NCI-H774 (cell line): ENCODE data around the gene SMIM22.

Experiments
- DNase-seq: peaks from one replicate; lab custom pipeline; 2025; lab: John Stamatoyannopoulos, UW

SMIM22 gene

DNA sequence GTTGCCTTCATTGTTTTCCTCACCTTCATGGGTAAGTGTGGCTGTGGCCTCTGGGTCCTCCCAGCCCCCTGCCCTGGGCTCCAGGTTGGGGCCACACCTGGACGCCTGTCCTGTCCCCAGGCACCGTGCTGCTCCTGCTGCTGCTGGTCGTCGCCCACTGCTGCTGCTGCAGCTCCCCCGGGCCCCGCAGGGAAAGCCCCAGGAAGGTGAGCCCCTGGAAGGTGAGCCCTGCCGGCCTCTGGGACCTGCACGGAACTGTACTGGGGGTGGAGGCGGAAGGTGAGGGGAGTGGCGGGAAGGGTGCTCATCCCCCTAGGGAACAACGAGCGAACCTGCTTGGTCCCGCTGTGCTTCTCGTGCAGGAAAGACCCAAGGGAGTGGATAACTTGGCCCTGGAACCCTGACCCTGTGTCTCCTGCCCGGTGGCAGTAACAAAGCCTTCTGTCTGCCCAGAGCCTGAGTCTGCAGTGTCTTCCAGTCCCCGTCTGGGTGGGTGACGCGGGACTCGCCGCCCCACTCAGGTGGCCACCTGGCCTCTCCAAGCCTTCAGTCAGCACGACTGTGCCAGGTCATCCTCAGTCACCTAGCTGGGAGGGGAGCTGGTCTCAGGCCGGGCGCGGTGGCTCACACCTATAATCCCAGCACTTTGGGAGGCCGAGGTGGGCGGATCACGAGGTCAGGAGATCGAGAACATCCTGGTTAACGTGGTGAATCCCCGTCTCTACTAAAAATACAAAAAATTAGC lies 831 bp downstream of the SMIM22 start:
- no peak for DNase-seq

DNA sequence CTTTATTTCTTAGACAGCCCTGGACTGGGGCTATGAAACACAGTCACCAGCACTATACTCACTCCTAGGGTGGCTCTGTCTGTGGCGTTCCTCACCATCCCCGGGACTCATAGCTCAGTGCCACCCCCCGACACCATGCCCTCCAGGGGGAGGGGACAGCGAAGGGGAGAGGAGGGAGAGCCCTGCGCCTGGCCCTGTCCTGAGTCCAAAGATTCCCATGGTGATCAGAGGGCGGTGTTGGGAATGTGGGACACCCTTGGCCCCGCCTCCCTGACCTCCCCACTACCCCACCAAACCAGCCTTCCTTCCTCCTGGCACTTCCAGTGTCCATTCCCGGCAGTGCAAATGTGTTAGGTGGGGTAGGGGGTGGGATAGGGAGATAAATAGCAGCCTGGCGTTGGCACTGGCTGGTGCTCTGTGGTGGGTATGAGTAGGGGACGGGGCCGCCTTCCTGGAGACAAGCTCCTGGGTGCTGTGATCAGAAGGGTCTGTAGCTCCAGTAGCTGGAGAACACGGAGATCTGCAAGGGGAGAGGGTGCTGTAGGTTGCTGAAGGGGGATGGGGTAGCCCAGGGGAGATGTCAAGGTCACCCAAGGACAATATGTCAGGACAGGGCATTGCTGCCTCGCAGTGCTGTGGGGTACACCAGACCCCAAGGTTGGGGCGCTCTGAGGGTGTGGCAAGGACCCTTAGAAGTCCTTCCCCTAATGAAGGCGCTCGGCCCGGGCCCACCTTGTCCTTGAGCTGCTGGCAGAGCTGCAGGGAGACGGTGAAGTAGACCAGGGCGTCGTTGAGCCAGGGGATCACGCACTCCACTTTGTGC lies 2.0 kb downstream of the SMIM22 start:
- no peak for DNase-seq

DNA sequence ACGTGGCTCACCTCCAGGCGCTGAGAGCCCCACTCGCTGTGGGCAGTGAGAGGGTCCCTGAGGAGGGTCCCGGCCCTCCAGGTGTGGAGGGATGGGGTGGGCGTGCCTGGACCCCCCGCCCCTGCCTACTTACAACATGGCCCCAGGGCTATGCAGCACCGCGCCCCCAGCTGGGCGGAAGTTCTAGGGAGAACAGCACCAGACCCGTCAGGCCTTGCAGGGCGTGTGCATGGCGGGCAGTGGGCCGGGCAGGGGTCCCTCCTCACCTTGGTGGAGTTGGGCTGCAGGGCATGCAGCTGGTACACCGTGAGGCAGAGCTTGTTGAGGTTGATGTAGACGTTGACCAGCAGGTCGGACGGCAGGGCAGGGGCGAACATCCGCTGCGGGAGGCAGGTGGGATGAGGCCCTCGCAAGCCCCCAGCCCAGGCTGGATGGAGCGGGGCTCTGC lies 2.7 kb downstream of the SMIM22 start:
- no peak for DNase-seq

DNA sequence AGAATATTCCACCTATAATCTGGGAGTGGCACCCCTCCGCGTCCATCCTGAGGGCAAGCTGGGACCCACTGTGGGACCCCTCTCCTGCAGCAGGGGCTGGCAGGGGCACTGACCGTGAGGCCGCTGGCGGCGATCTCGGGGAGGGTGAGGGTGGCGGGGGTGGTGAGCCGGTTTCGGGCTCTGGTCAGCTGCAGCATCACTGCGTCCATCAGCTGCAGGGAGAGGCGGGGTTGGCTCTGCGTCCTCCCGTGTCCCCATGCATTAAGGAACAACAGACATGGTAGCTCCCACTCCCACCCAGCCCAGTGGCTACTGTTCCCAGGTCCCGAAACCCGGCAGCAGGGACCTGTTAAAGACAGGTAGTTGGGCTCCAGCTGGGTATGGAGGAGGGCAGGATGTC lies 3.3 kb downstream of the SMIM22 start:
- DNase-seq, result no peak

DNA sequence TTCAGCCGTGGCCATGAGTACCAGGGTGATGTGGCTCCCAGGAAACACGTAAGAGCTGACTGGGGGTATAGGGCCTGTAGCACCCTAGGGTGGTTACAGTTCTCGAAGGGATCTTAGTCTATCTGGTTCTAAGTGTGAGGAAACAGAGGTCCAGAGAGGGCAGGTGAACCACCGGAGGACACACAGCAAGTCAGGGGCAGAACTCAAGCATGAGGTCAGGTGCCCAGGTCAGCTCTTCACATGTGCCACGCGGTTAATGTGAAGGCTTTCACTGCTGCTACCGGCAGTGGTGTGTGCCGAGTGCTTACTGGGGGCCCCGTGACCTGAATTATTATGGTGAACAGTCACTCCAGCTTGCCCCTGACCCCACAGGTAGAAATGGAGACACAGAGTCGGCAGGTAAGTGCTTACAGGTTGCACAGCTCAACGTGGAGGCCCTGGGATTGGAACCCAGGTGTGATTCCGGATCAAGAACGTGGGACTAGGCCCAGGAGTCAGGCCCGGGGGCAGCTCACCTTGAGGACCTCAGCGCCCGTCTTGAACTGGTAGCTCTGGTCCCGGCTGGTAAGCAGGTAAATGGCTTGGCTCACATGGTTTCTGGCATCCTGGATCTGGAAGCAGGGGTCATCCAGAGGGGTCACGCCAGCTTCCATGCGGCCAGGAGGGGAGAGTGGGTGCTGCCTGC lies 4.1 kb downstream of the SMIM22 start:
- DNase-seq, result no peak

DNA sequence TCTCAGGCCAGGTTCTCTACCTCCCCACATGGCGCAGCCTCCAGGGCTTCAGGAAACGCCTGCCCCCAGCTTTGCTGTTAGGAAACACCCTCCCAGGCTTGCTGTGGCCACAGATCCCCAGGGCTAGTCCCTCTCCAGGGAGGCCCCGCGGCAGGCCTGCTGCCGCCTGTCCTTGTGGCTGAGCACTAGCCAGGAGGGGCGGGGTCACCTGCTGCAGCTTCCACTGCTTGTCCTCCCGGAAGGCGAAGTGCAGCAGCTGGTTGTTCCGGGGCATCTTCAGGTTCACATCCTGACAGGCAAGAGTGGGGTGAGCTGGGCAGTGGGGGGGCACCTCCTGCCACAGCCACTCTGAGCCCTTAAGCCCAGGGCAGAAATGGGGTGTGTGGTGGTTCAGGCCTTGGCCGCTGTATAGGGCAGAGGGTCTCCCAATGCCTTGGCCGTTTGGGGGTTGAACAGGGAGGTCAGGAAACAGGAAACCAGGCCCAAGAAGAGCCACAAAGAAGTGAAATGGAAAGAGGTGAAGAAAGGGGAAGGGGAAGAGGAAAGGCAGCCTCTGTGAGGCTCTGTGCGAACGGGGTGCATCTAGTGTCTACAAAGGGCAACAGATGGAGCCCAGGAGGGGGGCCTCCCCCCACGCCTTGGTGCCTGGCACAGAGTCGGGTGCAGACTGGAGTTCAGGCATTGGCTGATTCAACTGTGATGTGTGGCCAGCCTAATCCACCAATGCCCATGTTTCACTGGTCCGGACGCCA lies 5.3 kb downstream of the SMIM22 start:
- no peak for DNase-seq

DNA sequence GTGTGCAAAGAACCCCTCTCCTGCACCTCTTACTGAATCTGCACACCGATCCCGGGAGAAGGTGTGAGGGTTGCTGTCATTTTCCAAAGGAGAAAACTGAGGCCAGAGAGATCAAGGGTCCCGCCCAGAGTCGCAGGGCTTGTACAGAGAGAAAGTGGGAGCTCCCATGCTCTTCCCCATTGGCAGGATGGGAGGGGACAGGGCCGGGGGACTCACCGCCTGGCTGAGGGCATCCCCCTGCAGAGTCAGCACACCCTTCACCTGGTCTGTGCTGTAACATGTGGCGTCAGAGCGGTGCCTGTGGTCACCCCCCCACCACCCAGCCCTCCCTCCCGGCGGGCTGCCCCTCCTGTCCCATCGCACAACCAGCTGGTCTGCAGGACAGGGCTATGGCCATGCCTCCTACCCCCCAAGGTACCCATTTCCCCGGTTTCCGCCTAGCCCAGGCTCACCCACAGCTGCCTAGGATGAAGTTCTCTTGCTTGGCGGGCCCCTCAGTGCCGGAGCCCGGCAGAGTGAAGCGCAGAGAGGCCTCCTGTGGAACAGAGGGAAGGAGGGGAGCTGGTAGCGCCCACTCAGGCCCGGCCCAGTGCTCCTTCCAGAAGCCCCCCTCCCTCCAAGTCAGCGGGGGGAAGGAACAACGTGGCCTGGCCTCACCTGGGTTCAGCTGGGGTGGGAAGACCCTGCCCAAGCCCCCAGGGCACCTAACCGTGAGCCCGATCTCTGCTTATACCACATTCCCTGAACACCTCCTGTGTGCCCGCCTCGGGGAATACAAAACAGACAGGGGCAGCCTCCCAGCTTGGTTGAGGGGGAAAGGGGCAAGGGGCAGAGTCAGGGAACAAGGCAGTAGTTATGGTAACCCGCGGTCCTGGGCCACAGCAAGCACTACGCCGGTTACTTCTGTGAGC lies 6.1 kb downstream of the SMIM22 start:
- DNase-seq, result no peak

DNA sequence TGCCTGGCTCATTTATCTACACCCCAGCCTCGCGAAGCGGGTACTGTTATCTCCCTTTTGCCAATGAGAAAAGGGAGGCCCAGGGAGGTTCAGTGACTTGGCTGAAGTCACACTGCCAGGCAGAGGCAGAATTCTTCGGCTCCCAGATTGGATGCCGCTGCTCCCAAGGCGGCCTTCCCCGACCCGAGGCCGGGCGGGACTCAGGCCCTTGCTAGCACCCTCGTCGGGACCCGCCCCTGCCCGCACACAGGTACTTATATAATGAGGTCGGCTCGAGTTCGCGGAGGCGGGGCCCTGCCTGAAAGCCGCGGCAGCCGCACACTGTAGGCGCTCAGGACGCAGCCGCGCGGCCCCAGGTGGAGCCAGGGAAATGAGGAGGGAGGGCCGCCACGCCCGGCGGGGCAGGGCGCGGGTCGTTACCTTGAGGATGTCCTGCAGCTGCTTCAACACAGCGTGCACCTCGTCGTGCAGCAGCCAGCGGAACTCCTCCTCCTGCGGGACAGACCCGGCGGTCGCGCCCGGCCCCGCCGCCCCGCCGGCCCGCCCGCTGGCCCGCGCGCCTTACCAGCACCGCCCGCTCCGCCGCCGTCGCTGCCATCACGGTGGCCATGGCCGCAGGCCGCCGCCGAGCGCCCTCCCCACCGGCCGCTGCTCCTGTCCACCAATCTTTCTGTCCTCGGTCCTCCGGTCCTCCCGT lies 6.9 kb downstream of the SMIM22 start, which contains the start of gene ROGDI:
Gene ROGDI, minus strand, starts transcription at position 672 of the 697 bp plus-strand sequence. Its CDS starts 62 bp downstream, at position 610.
- DNase-seq, result peak; percentile 87

DNA sequence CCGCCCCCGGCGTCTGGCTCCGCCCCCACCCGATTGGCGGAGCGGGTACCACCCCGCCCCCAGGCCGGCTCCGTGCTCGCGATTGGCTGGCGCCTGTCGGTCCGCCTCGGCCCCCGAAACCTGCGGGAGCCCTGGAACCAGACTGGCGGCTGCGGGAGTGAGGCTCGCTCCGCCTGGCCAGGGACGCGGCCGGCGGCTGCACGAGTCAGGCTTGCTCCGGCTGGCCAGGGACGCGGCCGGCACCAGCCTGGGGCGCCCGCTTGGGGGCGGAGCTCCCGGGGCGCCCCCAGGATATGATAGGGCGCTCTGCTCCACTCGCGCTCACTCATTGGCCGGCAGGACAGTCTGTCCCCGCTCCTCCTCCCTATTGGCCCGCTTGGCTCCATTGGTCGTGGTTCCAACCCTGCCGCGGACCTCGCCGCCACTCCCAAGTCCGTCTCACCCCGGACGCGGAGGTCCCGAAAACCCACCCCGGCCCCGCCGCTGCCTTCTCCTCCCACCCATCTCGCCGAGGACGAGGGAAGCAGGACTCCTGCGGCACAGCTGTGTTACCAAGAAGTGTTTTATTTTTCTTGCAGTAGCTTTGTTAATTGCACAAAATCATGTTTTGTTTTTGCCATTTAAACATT lies 7.6 kb downstream of the SMIM22 start:
- DNase-seq, result peak; percentile 88

DNA sequence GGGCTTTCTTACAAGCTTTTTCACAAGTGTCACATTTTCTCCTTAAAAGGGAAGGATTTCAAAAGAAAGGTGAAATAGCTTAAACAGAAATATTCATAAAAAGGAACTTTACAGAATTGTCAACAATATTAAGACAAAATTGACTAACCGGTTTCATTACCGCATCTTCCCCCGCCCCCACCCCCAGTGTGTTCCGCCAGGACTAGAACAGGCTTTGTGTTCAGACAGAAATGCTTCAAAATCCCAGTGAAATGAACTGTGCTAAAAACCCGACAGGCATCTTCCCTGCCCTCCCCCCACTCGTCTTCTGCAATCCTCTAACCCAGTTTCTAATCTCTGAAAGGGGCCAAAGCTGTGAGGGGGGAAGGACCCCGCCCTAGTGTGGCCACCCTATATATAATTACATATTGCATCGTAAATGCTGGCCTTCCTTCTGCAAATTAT lies 8.3 kb downstream of the SMIM22 start:
- no peak for DNase-seq

DNA sequence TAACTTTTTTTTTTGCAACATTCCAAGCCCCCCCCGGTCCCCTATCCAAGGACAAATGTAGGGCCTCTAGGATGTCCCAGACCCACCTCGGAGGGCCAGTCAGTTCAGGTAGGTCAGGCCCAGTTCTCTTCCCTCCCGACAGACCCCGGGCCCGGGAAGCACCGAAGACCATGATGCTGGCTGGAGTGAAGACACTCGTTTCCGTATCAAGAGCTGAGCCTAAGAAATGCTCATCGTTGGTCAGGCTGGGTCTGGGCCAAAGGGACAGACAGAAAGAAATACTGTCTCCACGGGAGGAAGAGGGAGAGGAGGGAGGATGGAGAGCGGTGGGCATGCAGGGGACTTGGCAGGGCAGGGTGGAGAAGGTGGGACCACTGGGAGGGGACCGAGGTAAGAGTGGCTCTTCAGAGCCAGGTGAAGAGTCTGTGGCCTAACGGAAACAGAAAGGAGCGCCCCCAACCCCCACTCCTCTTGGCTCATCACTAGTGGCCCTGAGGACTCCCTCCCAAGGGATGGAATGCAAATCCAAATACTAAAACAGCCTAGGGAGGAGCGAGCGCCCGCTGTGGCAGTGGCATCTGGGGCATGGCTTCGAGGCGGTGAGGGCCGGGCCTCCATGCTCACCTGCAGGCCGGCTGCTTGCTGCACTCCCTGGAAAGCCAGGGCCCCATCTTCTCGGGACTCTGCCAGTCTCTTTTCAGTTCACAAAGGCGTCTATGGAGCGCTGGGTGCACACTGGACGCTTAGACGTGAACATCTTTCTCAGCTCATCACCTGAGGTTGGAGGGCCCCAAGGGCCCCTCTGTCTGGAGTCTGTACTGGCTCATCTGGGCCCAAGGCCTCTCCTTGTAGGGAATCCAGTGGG lies 9.0 kb downstream of the SMIM22 start:
- no peak for DNase-seq

DNA sequence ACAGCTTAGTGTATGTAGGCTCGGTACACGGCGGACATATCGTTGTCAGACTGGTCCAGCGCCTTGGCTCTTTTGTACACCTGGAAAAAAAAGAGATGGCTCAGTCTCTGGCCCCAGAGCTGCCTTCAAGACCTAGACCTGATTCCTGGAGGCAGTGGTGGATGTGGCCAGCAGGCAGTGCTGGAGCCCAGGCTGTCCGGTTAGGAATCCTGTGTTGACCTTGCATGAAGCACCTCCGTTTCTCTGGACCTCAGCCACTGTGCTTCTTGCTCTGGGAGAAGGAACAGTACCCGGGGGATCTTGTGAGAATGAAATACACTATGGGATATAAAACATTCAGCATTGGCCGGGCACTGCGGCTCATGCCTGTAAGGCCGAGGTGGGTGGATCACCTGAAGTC lies 10.1 kb downstream of the SMIM22 start:
- DNase-seq, result no peak

DNA sequence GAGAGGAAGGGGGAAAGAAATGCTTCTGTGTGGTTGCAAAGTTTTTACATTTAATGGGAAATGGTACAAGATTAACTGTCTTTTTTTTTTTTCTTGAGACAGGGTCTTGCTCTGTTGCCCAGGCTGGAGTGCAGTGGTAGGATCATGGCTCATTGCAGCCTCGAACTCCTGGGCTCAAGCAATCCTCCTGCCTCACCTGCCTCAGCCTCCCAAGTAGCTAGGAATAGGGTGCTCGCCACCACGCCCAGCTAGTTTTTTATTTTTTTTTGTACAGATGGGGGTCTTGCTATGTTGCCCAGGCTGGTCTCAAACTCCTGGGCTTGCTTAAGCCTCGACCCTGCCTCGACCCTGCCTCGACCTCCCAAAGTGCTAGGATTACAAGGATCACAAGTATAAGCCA lies 11.1 kb downstream of the SMIM22 start:
- no peak for DNase-seq

DNA sequence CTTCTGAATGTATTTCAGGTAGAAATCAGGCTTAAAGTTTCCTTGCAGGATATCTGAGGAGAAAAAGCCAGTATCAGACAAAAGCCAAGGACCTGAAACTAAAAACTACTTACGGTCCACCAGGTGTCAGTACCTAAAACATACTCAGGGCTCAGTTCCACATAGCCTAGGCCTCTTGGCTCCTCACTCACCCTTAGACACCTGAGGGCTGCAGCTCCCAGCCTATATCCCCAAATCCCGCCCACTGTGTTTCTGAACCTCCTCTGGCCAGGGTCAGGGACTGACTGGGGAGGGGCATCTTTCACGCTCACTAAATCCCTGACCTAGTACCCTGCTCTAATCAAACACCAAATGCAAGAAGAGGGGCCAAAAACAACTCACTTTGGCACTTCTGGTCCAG lies 16.1 kb downstream of the SMIM22 start:
- DNase-seq, result no peak

DNA sequence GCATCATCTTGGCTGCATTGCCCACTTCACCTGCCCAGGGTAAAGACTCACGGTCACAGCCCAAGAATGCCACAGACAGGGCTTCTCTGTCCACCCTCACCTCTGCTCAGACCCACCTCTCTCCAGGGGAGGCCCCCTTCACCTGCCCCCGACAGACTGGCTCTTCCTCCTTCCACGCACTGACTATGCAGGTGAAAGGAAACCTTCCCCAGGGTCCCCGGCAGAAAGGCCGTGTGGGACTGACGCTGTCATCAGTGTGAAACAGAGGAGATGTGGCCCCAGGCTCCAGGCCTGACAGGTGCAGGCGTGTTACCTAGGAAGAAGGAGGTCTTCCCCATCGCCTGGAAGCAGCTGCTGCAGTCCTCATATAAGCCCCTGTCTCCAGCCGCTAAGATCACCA lies 16.6 kb downstream of the SMIM22 start:
- DNase-seq, result no peak

DNA sequence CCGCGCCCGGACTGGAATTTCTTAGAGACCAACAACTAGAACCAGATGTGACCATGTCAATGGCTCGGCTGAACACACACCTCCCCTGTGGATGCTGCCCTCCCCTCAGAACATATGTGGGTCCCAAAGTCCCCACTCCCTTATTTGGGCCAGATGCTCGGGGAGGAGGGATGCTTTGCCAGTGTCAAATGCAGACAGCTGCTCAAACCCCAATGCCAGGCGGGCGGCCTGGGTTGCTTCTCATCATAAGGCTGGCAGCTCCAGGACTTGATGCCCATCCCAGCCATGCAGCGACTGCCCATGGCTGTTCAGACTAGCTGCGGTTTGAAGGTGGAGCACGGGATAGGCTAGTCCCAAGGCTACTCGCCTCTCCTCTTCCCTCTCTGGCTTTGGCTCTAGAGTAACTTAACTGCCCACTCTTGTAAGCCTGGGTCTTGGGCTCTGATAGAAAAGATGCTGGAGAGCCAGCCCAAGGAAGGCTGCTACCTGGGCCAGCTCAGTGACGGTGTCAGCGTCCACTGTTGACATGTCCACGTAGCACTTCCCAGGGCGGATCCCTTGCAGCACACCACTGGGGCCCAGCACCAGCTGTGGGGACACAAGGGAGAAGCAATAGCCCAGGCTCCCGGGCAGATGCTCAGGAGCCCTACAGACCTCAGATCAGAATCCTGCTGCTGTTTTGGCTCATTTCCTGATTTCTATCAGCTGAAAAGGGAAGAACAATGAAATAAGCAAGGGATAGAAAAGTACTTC lies 18.3 kb downstream of the SMIM22 start:
- DNase-seq, result no peak

DNA sequence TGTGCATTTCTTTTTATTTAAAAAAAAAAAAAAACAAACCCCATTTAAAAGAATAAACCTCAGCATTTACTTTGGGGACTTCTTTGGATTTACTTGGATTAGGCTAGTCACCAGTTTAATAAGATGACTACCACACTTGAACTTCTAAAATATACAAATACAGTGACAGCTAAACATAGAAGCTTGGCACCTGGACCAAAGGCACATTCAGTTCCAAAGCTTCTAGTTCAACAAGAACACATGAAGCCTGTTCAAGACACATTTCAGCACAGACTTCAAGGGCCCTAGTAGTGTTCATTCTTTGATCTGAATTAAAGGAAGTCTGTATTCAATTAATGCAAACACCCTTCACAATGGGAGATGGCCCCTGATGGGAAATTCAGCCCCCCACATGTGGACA lies 18.9 kb downstream of the SMIM22 start:
- no peak for DNase-seq
